GM23248 (cell line): ENCODE results near the gene BTBD2. TPM values are rescaled to one million over a fixed set of nuclear protein-coding genes. Genes with fewer than 3 reads are reported as not detected.

ENCODE experiments used
- DNase-seq: peaks from one replicate; pipeline ENCODE4 v3.0.0-alpha.2; 2015
- H2AFZ ChIP-seq: fragments of 200-600 bp; sonication (generic); 2 replicates; pipeline ENCODE4 v1.6.1; 2016; ENCODE audit warnings: antibody characterized with exemption
- H3F3A ChIP-seq: fragments of 200-600 bp; sonication (generic); 2 replicates; pipeline ENCODE4 v1.6.1; 2016; ENCODE audit warnings: mild to moderate bottlenecking, antibody characterized with exemption, mixed run types; ENCODE audit not compliant: insufficient read depth
- H3K27ac ChIP-seq: fragments of 200-600 bp; sonication (generic); 2 replicates; pipeline ENCODE4 v1.5.1; 2016; ENCODE audit warnings: mild to moderate bottlenecking
- H3K27me3 ChIP-seq: fragments of 200-600 bp; sonication (generic); replicated peaks from 2 replicates; pipeline ENCODE4 v1.6.1; 2016; ENCODE audit warnings: mild to moderate bottlenecking; ENCODE audit not compliant: insufficient read depth
- H3K36me3 ChIP-seq: fragments of 200-600 bp; sonication (generic); 2 replicates; pipeline ENCODE4 v1.6.1; 2016; ENCODE audit warnings: low read depth, mild to moderate bottlenecking
- H3K4me1 ChIP-seq: fragments of 200-600 bp; sonication (generic); 2 replicates; pipeline ENCODE4 v1.6.1; 2016; ENCODE audit warnings: mild to moderate bottlenecking; ENCODE audit not compliant: insufficient read depth
- H3K4me2 ChIP-seq: fragments of 200-600 bp; sonication (generic); one replicate; pipeline ENCODE4 v1.6.1; 2016; ENCODE audit warnings: mild to moderate bottlenecking; ENCODE audit not compliant: unreplicated experiment
- H3K4me3 ChIP-seq: fragments of 200-600 bp; sonication (generic); 2 replicates; pipeline ENCODE4 v1.5.1; 2016; ENCODE audit warnings: mild to moderate bottlenecking
- H3K79me2 ChIP-seq: fragments of 200-600 bp; sonication (generic); 2 replicates; pipeline ENCODE4 v1.6.1; 2016; ENCODE audit warnings: mild to moderate bottlenecking; ENCODE audit not compliant: insufficient read depth
- H3K9ac ChIP-seq: fragments of 200-600 bp; sonication (generic); 2 replicates; pipeline ENCODE4 v1.6.1; 2016; ENCODE audit warnings: mild to moderate bottlenecking
- H3K9me2 ChIP-seq: fragments of 200-600 bp; sonication (generic); 2 replicates; pipeline ENCODE4 v1.6.1; 2016; ENCODE audit warnings: mixed run types, mild to moderate bottlenecking, moderate library complexity; ENCODE audit not compliant: insufficient read depth
- H3K9me3 ChIP-seq: fragments of 200-600 bp; sonication (generic); one replicate; pipeline ENCODE4 v1.6.1; 2017; ENCODE audit warnings: low read depth
- H4K20me1 ChIP-seq: fragments of 200-600 bp; sonication (generic); 2 replicates; pipeline ENCODE4 v1.6.0; 2016; ENCODE audit not compliant: insufficient read depth
- EZH2 ChIP-seq: fragments of 200-600 bp; sonication (generic); IDR thresholded peaks from 2 replicates; pipeline ENCODE4 v1.6.1; 2018; ENCODE audit warnings: antibody characterized with exemption, mild to moderate bottlenecking; ENCODE audit not compliant: insufficient read depth, poor library complexity, severe bottlenecking
- EZH2phosphoT487 ChIP-seq: fragments of 200-600 bp; sonication (generic); IDR thresholded peaks from 2 replicates; pipeline ENCODE4 v1.6.1; 2018; ENCODE audit warnings: antibody characterized with exemption, moderate library complexity, mild to moderate bottlenecking, low read depth; ENCODE audit not compliant: insufficient read depth
- WGBS, 2 experiments: methylation state at CpG; one replicate each; pipeline ENCODE4 v1.1.6; 2015 to 2017; ENCODE audit warnings: low lambda C conversion rate in 2 of 2, low coverage in 1 of 2; ENCODE audit errors: missing lambda C conversion rate in 2 of 2; 5-methylcytosine and 5-hydroxymethylcytosine counted together
- in situ Hi-C: fragments of 300-500 bp; cut with MboI; formaldehyde crosslinking; loops from 2 replicates; pipeline ENCODE4 v1.15.0; 2020
- polyA plus RNA-seq: library from polyadenylated mRNA; unstranded; fragments of >200 nt; fragmentation: Nextera tagmentation; extraction: Ambion mirVana; gene quantifications from 2 replicates; pipeline ENCODE4 v1.2.1, GENCODE V29; 2016
- total RNA-seq: library from RNA; depleted of rRNA; stranded (reverse); fragments of >200 nt; shearing (Covaris generic); gene quantifications from 2 replicates; pipeline ENCODE4 v1.2.3, GENCODE V29; 2014

The BTBD2 gene
- total and polyA plus RNA-seq, 2 experiments from 2014 or later = 6.8 to 69.5 TPM

GRCh38 chr19:1981253-1981652, 34.3 kb downstream of the BTBD2 start:
- Histone ChIP-seq H3K79me2 (peaks cover 18% of the 10 kb centered on the region), H2AFZ (no peak overlapping the region), H3K9me3 (no peaks in the 10 kb centered on the region), H3K27ac (no peak overlapping the region), H3K27me3 (no peaks in the 10 kb centered on the region), H4K20me1 (no peaks in the 10 kb centered on the region), H3K4me1 (no peaks in the 10 kb centered on the region), H3K9ac (no peak overlapping the region), H3K4me3 (no peak overlapping the region), H3F3A (no peaks in the 10 kb centered on the region), H3K4me2 (no peak overlapping the region), H3K36me3 (peaks cover 7% of the 10 kb centered on the region; the same call in 1 of the 2 replicates), H3K9me2 (no peaks in the 10 kb centered on the region)
- in situ Hi-C loops = no loop called here
- no peak for DNase-seq
- TF ChIP-seq EZH2 (no peak), EZH2phosphoT487 (no peak)
- WGBS, 2 experiments = 92 to 94% methylated on average over 18 to 20 of the region's 20 CpGs

- H4K20me1 ChIP-seq = no peaks in the 10 kb centered on the region
- H2AFZ ChIP-seq = no peak overlapping the region
- no peaks in the 10 kb centered on the region for H3K4me1 ChIP-seq
- WGBS, 2 experiments = 94% methylated on average over 14 to 31 of the region's 31 CpGs
- no peaks in the 10 kb centered on the region for H3F3A ChIP-seq
- no peak overlapping the region for H3K9ac ChIP-seq
- H3K27ac ChIP-seq = no peak overlapping the region
- H3K79me2 ChIP-seq = peaks cover 22% of the 10 kb centered on the region
- no peak overlapping the region for H3K4me2 ChIP-seq
- no peak overlapping the region for H3K4me3 ChIP-seq
- no peaks in the 10 kb centered on the region for H3K9me3 ChIP-seq
- peaks cover 7% of the 10 kb centered on the region; the same call in 1 of the 2 replicates for H3K36me3 ChIP-seq
- no peaks in the 10 kb centered on the region for H3K9me2 ChIP-seq
- no peak for DNase-seq
- in situ Hi-C loops = no loop called here
- no peaks in the 10 kb centered on the region for H3K27me3 ChIP-seq
- no peak for TF ChIP-seq EZH2phosphoT487
- no peak for TF ChIP-seq EZH2
Observed at GRCh38 chr19:1980809-1981181, 34.7 kb downstream of the BTBD2 start.

- peaks cover 28% of the 10 kb centered on the region for H3K79me2 ChIP-seq
- H3K4me2 ChIP-seq = no peak overlapping the region
- in situ Hi-C loops = no loop called here
- H3K9me3 ChIP-seq = no peaks in the 10 kb centered on the region
- H2AFZ ChIP-seq = no peak overlapping the region
- H3K4me3 ChIP-seq = no peak overlapping the region
- no peak for DNase-seq
- no peaks in the 10 kb centered on the region for H4K20me1 ChIP-seq
- 92 to 95% methylated on average over 17 to 34 of the region's 35 CpGs for WGBS, 2 experiments
- no peaks in the 10 kb centered on the region for H3F3A ChIP-seq
- no peak overlapping the region for H3K9ac ChIP-seq
- no peak overlapping the region for H3K27ac ChIP-seq
- H3K27me3 ChIP-seq = no peaks in the 10 kb centered on the region
- H3K9me2 ChIP-seq = no peaks in the 10 kb centered on the region
- H3K36me3 ChIP-seq = peaks cover 7% of the 10 kb centered on the region; the same call in 1 of the 2 replicates
- no peak for TF ChIP-seq EZH2
- no peak for TF ChIP-seq EZH2phosphoT487
- H3K4me1 ChIP-seq = no peaks in the 10 kb centered on the region
Observed at GRCh38 chr19:1980091-1980808, 35.3 kb downstream of the BTBD2 start.

GRCh38 chr19:1979642-1980041, 35.9 kb downstream of the BTBD2 start:
- no peaks in the 10 kb centered on the region for H3K4me1 ChIP-seq
- H4K20me1 ChIP-seq = no peaks in the 10 kb centered on the region
- no peak overlapping the region for H3K9ac ChIP-seq
- peaks cover 7% of the 10 kb centered on the region; the same call in 1 of the 2 replicates for H3K36me3 ChIP-seq
- no peak overlapping the region for H3K4me2 ChIP-seq
- TF ChIP-seq EZH2phosphoT487 (no peak), EZH2 (no peak)
- no peak overlapping the region for H3K4me3 ChIP-seq
- H3K9me2 ChIP-seq = no peaks in the 10 kb centered on the region
- 91 to 93% methylated on average over 11 to 28 of the region's 28 CpGs for WGBS, 2 experiments
- no peaks in the 10 kb centered on the region for H3F3A ChIP-seq
- H3K79me2 ChIP-seq = peaks cover 34% of the 10 kb centered on the region
- in situ Hi-C loops = no loop called here
- DNase-seq = no peak
- no peak overlapping the region for H3K27ac ChIP-seq
- H2AFZ ChIP-seq = no peak overlapping the region
- H3K9me3 ChIP-seq = no peaks in the 10 kb centered on the region
- H3K27me3 ChIP-seq = no peaks in the 10 kb centered on the region
